C4-2B (cell line): ENCODE data around the gene IL12RB2.
"Not testable (repeated sequence)": the region's sequence is repeated elsewhere in the genome, so short reads cannot be mapped to it uniquely, and the experiment has no call there.

Source experiments
- H3K27ac ChIP-seq: fragments of 450-650 bp; 2 replicates; pipeline ENCODE4 v1.5.1; 2017
- CTCF ChIP-seq: fragments of 450-650 bp; conservative IDR thresholded peaks from 2 replicates; pipeline ENCODE4 v1.5.1; 2017; ENCODE audit warnings: mild to moderate bottlenecking
- ZFX ChIP-seq: fragments of 450-650 bp; IDR thresholded peaks from 2 replicates; pipeline ENCODE4 v1.6.1; 2017

IL12RB2 gene

GRCh38 chr1:67399199-67399993, 91.7 kb downstream of the IL12RB2 start:
- no peak for TF ChIP-seq CTCF
- TF ChIP-seq ZFX: no peak
- H3K27ac ChIP-seq: no peak overlapping the region

GRCh38 chr1:67400029-67400786, 92.5 kb downstream of the IL12RB2 start:
- not testable (repeated sequence) for H3K27ac ChIP-seq

GRCh38 chr1:67401443-67401842, 93.8 kb downstream of the IL12RB2 start:
- no peak overlapping the region for H3K27ac ChIP-seq
- TF ChIP-seq CTCF (no peak), ZFX (no peak)

GRCh38 chr1:67404212-67404620, 96.5 kb downstream of the IL12RB2 start:
- TF ChIP-seq ZFX (no peak), CTCF (no peak)
- H3K27ac ChIP-seq: no peak overlapping the region

GRCh38 chr1:67405473-67406245, 98.0 kb downstream of the IL12RB2 start:
- H3K27ac ChIP-seq: no peak overlapping the region

GRCh38 chr1:67407498-67407897, 99.8 kb downstream of the IL12RB2 start:
- no peak overlapping the region for H3K27ac ChIP-seq
- TF ChIP-seq CTCF (no peak), ZFX (no peak)

More at GRCh38 chr1:67405473-67406245, 98.0 kb downstream of the IL12RB2 start:
- TF ChIP-seq CTCF (no peak), ZFX (no peak)

GRCh38 chr1:67408148-67408547, 100.5 kb downstream of the IL12RB2 start:
- TF ChIP-seq ZFX: no peak
- TF ChIP-seq CTCF: no peak
- H3K27ac ChIP-seq: no peak overlapping the region

- H3K27ac ChIP-seq: not testable (repeated sequence)
Measured at GRCh38 chr1:67413101-67413500, 105.4 kb downstream of the IL12RB2 start.
